Activated T-helper 17 cell treated with anti-CD3 and anti-CD28 coated beads, Interleukin-2, amount 50 U/mL, for 72 hours (primary cell): Measurements from ENCODE around the gene ITPK1. TPM values are rescaled to one million over a fixed set of nuclear protein-coding genes. Genes with fewer than 3 reads are reported as not detected.

Experiments used
- ATAC-seq: fragments of 150-1000 bp; cut with Tn5 transposase; replicated peaks from 2 replicates; pipeline ENCODE4 v1.10.0; 2021; ENCODE audit warnings: mild to moderate bottlenecking, moderate library complexity
- H3K27ac Mint-ChIP-seq: one replicate; pipeline ENCODE4 v1.8.0; 2022; ENCODE audit warnings: mixed read lengths
- H3K27me3 Mint-ChIP-seq: one replicate; pipeline ENCODE4 v1.8.0; 2022; ENCODE audit warnings: mixed read lengths
- H3K36me3 Mint-ChIP-seq: one replicate; pipeline ENCODE4 v1.8.0; 2022; ENCODE audit warnings: low read depth, mild to moderate bottlenecking, mixed read lengths
- H3K4me1 Mint-ChIP-seq: one replicate; pipeline ENCODE4 v1.8.0; 2022; ENCODE audit warnings: mixed read lengths
- H3K4me3 Mint-ChIP-seq: one replicate; pipeline ENCODE4 v1.8.0; 2022; ENCODE audit warnings: mild to moderate bottlenecking, mixed read lengths
- H3K9me3 Mint-ChIP-seq: one replicate; pipeline ENCODE4 v1.8.0; 2022; ENCODE audit warnings: mixed read lengths
- total RNA-seq, 2 donors: library from RNA; stranded (reverse); gene quantifications; one replicate each; pipeline ENCODE4 v1.2.3, GENCODE V29; 2022

The ITPK1 gene
- total RNA-seq, 2 donors from 2014 or later = 32.1 to 48.9 TPM

GRCh38 chr14:93059260-93059659, 56.5 kb downstream of the ITPK1 start:
- peaks cover 8% of the 10 kb centered on the region for H3K4me1 Mint-ChIP-seq
- H3K27ac Mint-ChIP-seq = no peak overlapping the region
- H3K4me3 Mint-ChIP-seq = no peak overlapping the region
- no peaks in the 10 kb centered on the region for H3K9me3 Mint-ChIP-seq
- no peak for ATAC-seq
- no peaks in the 10 kb centered on the region for H3K27me3 Mint-ChIP-seq
- H3K36me3 Mint-ChIP-seq = no peaks in the 10 kb centered on the region

DNA sequence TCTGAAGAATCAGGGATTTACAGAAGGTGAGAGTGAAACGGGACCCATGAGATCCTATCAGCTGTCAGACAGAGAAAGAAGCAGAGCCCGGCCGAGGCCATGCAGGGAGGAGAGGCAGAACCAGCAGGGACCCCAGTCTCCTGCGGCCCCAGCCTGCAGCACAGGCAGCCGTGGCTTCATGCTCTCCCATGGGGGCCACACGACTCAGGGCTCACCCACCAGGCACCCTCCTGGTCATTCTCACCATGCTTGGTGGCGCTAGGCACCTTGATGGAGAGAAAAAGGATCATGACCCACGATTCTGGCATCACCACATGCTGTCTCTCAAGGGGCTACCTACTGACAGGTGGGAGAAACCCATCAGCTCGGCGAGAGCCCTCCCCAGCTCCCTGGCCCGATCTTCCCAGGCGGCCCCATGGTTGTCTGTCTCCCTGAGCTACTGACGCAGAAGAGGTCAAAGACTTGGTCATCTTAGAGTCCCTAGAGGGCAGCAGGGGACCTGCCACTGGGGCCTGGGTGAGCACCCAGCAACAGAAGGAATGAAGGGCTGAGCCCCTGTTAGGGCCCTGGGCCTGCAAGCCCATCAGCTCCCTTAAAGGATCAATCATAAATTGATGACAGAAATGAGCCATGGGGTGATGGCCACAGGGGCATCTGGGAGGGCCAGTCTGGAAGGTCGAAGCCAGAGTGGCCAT, 58.0 kb downstream of the ITPK1 start:
- no peak for ATAC-seq
- peaks cover 8% of the 10 kb centered on the region for H3K4me1 Mint-ChIP-seq
- H3K27ac Mint-ChIP-seq = peak overlapping the region; percentile 58
- no peaks in the 10 kb centered on the region for H3K9me3 Mint-ChIP-seq
- no peak overlapping the region for H3K4me3 Mint-ChIP-seq
- H3K36me3 Mint-ChIP-seq = no peaks in the 10 kb centered on the region
- no peaks in the 10 kb centered on the region for H3K27me3 Mint-ChIP-seq

GRCh38 chr14:93056840-93057585, 58.7 kb downstream of the ITPK1 start:
- H3K27ac Mint-ChIP-seq = peak overlapping the region; percentile 58
- no peaks in the 10 kb centered on the region for H3K27me3 Mint-ChIP-seq
- no peak overlapping the region for H3K4me3 Mint-ChIP-seq
- no peaks in the 10 kb centered on the region for H3K36me3 Mint-ChIP-seq
- H3K9me3 Mint-ChIP-seq = no peaks in the 10 kb centered on the region
- peaks cover 8% of the 10 kb centered on the region for H3K4me1 Mint-ChIP-seq
- no peak for ATAC-seq

- no peak overlapping the region for H3K4me3 Mint-ChIP-seq
- no peaks in the 10 kb centered on the region for H3K36me3 Mint-ChIP-seq
- H3K9me3 Mint-ChIP-seq = no peaks in the 10 kb centered on the region
- peaks cover 4% of the 10 kb centered on the region for H3K4me1 Mint-ChIP-seq
- ATAC-seq = no peak
- H3K27me3 Mint-ChIP-seq = no peaks in the 10 kb centered on the region
- peak overlapping the region; percentile 48 for H3K27ac Mint-ChIP-seq
Observed at GRCh38 chr14:93056166-93056839, 59.4 kb downstream of the ITPK1 start.

DNA sequence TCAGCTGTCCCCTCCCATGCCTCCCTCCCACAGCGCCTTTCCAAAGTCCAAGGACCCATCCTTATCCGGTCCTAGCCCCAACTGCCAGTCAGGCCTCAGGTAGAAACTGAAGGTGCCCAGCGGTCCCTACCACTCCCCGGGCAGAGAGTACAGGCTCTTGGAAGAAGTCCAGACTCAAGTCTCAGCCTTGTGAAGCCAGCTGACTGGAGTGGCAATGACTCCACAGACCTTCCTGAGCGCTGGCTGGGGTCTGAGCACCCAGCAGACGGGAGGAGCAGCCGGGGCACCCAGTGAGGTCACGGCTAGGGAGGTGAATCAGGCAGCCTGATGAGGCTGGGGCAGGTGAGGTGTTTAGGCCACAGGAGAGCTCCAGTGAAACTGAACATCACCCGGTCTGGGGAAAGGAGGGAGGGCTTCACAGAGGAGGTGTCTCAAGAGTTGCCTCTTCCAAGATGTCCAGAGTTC, 60.0 kb downstream of the ITPK1 start:
- no peak overlapping the region for H3K4me3 Mint-ChIP-seq
- H3K4me1 Mint-ChIP-seq = peaks cover 4% of the 10 kb centered on the region
- ATAC-seq = no peak
- no peaks in the 10 kb centered on the region for H3K27me3 Mint-ChIP-seq
- H3K9me3 Mint-ChIP-seq = no peaks in the 10 kb centered on the region
- H3K27ac Mint-ChIP-seq = peak overlapping the region; percentile 48
- H3K36me3 Mint-ChIP-seq = no peaks in the 10 kb centered on the region

DNA sequence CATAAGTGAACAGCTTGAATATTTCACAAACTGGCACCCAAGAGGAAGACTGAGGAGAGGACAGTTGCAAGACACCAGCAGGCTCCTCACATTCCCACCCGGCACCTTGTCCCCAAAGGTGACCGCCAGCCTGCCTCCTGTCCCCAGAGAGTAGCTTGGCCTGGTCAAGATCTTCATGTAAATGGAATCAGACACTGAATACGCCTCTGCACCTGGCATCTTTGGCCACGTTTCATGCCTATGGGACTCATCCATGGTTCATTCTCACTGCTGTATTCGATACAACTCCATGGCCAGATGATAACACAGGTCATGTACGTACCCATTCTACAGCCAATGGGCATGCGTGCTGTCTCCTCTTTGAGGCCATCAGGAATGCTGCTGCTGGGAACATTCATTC, 60.8 kb downstream of the ITPK1 start:
- H3K4me3 Mint-ChIP-seq = no peak overlapping the region
- no peak for ATAC-seq
- no peaks in the 10 kb centered on the region for H3K27me3 Mint-ChIP-seq
- H3K36me3 Mint-ChIP-seq = no peaks in the 10 kb centered on the region
- H3K27ac Mint-ChIP-seq = no peak overlapping the region
- no peaks in the 10 kb centered on the region for H3K9me3 Mint-ChIP-seq
- H3K4me1 Mint-ChIP-seq = peaks cover 4% of the 10 kb centered on the region

DNA sequence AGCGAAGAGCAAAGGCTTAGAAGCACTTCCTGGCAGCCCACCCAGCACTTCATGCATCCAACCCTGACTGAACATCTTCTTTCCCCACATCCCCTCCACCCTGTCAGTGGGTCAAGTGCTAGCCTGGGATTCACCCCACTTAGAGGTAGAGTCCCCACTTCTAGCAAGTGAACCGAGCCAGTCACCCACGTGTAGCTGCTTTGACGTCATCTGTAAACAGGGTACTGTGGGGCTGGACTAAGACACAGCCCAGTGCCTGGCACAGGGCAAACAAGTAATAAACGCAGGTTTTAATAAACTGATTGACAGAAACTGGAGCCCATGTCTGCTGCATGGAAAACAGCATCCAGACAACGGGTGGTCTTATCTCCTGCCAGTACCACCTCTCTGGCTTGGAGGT, 61.7 kb downstream of the ITPK1 start:
- no peak for ATAC-seq
- Mint-ChIP-seq H3K4me1 (peaks cover 4% of the 10 kb centered on the region), H3K27ac (no peak overlapping the region), H3K27me3 (no peaks in the 10 kb centered on the region), H3K36me3 (peaks cover 5% of the 10 kb centered on the region), H3K9me3 (no peaks in the 10 kb centered on the region), H3K4me3 (no peak overlapping the region)

GRCh38 chr14:93051600-93052546, 63.9 kb downstream of the ITPK1 start:
- H3K27me3 Mint-ChIP-seq = no peaks in the 10 kb centered on the region
- peaks cover 7% of the 10 kb centered on the region for H3K36me3 Mint-ChIP-seq
- H3K9me3 Mint-ChIP-seq = no peaks in the 10 kb centered on the region
- H3K4me1 Mint-ChIP-seq = no peaks in the 10 kb centered on the region
- no peak overlapping the region for H3K4me3 Mint-ChIP-seq
- no peak for ATAC-seq
- no peak overlapping the region for H3K27ac Mint-ChIP-seq

DNA sequence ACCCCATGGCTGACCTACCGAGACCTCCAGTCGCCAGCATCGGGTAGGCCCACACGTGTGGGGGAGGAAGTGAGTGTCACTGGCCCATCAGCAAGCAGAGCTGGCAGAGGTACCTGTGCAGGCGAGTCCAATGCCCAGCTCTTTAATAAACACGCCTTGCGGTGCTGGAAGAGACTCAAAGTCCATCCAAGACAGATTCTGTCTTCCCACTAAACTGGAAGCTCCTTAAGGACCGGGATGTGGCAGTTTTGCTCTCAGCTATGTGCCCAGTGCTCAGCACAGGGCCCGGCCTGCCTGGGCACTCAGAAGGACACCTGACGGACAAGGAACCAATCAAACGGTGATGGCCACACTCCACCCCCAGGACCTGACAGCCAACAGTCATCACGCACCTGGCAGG, 65.0 kb downstream of the ITPK1 start:
- no peaks in the 10 kb centered on the region for H3K27me3 Mint-ChIP-seq
- H3K4me3 Mint-ChIP-seq = no peak overlapping the region
- H3K36me3 Mint-ChIP-seq = peaks cover 7% of the 10 kb centered on the region
- no peak overlapping the region for H3K27ac Mint-ChIP-seq
- peaks cover 6% of the 10 kb centered on the region for H3K4me1 Mint-ChIP-seq
- ATAC-seq = no peak
- no peaks in the 10 kb centered on the region for H3K9me3 Mint-ChIP-seq

- Mint-ChIP-seq H3K27me3 (no peaks in the 10 kb centered on the region), H3K27ac (no peak overlapping the region), H3K4me1 (peaks cover 7% of the 10 kb centered on the region), H3K4me3 (no peak overlapping the region), H3K9me3 (no peaks in the 10 kb centered on the region), H3K36me3 (peaks cover 7% of the 10 kb centered on the region)
- ATAC-seq = no peak
Observed at GRCh38 chr14:93049867-93050331, 65.8 kb downstream of the ITPK1 start.

- Mint-ChIP-seq H3K4me1 (peaks cover 7% of the 10 kb centered on the region), H3K27ac (peak overlapping the region; percentile 49), H3K36me3 (peaks cover 7% of the 10 kb centered on the region), H3K4me3 (no peak overlapping the region), H3K9me3 (no peaks in the 10 kb centered on the region), H3K27me3 (no peaks in the 10 kb centered on the region)
- ATAC-seq = no peak
Observed at GRCh38 chr14:93049315-93049714, 66.4 kb downstream of the ITPK1 start.

DNA sequence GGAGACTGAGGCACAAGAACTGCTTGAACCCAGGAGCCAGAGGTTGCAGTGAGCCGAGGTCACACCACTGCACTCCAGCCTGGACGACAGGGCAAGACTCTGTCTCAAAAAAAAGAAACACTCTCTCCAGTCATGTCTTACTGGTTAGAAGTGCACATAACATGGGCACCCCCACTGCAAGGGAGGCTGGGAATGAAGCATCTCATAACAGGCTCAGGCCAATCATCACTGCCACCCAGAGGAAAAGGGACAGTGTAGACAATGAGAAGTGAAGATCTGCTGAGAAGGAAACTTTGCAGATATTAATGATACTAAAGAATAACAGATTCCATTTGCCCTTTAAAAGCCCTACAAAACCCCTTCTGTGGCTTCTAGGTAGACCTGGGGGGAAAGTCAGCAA, 66.9 kb downstream of the ITPK1 start:
- Mint-ChIP-seq H3K27ac (peak overlapping the region; percentile 49), H3K9me3 (no peaks in the 10 kb centered on the region), H3K36me3 (peaks cover 7% of the 10 kb centered on the region), H3K4me1 (peaks cover 9% of the 10 kb centered on the region), H3K4me3 (no peak overlapping the region), H3K27me3 (no peaks in the 10 kb centered on the region)
- ATAC-seq = no peak

DNA sequence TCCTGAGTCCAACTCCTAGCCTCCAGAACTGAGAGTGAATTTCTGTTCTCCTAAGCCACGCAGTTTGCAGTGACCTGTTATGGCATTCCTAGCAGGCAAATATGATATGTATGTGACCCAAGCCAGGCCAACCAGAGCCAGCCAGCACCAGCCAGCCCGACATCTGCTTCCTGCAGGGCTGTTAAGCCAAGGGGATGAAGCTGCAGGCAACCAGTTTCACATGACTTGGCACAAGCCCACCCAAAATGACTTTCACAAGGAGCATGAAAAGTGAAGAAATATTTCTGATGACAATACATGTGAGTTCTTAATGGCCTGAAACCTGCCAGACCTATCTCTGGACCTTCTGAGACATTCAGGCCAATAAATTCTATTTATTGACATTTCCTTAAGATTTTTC, 68.1 kb downstream of the ITPK1 start:
- no peak overlapping the region for H3K4me3 Mint-ChIP-seq
- H3K27ac Mint-ChIP-seq = no peak overlapping the region
- H3K27me3 Mint-ChIP-seq = no peaks in the 10 kb centered on the region
- peaks cover 13% of the 10 kb centered on the region for H3K4me1 Mint-ChIP-seq
- H3K9me3 Mint-ChIP-seq = no peaks in the 10 kb centered on the region
- H3K36me3 Mint-ChIP-seq = peaks cover 7% of the 10 kb centered on the region
- no peak for ATAC-seq

DNA sequence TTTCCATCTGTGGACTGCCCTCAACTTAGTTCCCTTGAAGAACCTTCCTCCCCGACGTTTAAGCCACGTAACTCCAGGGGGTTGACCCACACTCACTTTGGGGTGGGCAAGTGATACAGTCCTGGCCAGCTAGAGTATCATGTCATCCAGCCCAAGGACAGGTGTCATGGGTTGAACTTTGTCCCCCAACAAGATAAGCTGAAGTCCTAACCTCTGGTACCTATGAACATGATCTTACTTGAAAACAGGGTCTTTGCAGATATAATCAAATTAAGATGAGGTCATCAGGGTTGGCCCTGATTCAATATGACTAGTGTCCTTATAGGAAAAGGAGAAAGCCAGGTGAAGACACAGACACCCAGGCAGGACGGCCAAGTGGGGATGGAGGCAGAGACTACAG, 68.6 kb downstream of the ITPK1 start:
- Mint-ChIP-seq H3K36me3 (peaks cover 7% of the 10 kb centered on the region), H3K9me3 (no peaks in the 10 kb centered on the region), H3K4me1 (peaks cover 13% of the 10 kb centered on the region), H3K27me3 (no peaks in the 10 kb centered on the region), H3K4me3 (no peak overlapping the region), H3K27ac (no peak overlapping the region)
- ATAC-seq = no peak
